Progenitor cell of endocrine pancreas (in vitro differentiated cells): Measurements from ENCODE around the gene PHYHIPL. TPM values are rescaled to one million over a fixed set of nuclear protein-coding genes. Genes with fewer than 3 reads are reported as not detected.
"Not testable (repeated sequence)": the region's sequence is repeated elsewhere in the genome, so short reads cannot be mapped to it uniquely, and the experiment has no call there.

Source experiments
- DNase-seq: peaks from one replicate; pipeline ENCODE4 v3.0.0; 2021; ENCODE audit warnings: low spot score; ENCODE audit not compliant: unreplicated experiment
- H3K27ac Mint-ChIP-seq: 2 replicates; pipeline ENCODE4 v1.8.0; 2021; ENCODE audit warnings: mild to moderate bottlenecking, moderate library complexity, mixed read lengths
- H3K27me3 Mint-ChIP-seq: 2 replicates; pipeline ENCODE4 v1.8.0; 2021; ENCODE audit warnings: mixed read lengths
- H3K36me3 Mint-ChIP-seq: 2 replicates; pipeline ENCODE4 v1.8.0; 2022; ENCODE audit warnings: mixed read lengths; ENCODE audit not compliant: insufficient read depth
- H3K4me1 Mint-ChIP-seq: 2 replicates; pipeline ENCODE4 v1.8.0; 2021; ENCODE audit warnings: low read depth, mixed read lengths
- H3K4me3 Mint-ChIP-seq: 2 replicates; pipeline ENCODE4 v1.8.0; 2021; ENCODE audit warnings: low read depth, mild to moderate bottlenecking, moderate library complexity, mixed read lengths
- H3K9me3 Mint-ChIP-seq: 2 replicates; pipeline ENCODE4 v1.8.0; 2021; ENCODE audit warnings: low read depth, mixed read lengths
- total RNA-seq: library from RNA; stranded (reverse); gene quantifications from 2 replicates; pipeline ENCODE4 v1.2.1, GENCODE V29; 2021
- TF ChIP-seq, protein P1 (sequence below): fragments of 200-600 bp; sonication (generic); IDR thresholded peaks from one replicate; pipeline ENCODE4 v1.5.0; 2021; ENCODE audit warnings: antibody characterized with exemption, mild to moderate bottlenecking; ENCODE audit not compliant: unreplicated experiment

PHYHIPL gene
- total RNA-seq, 1 donor from 2014 or later: 1.3 TPM

DNA sequence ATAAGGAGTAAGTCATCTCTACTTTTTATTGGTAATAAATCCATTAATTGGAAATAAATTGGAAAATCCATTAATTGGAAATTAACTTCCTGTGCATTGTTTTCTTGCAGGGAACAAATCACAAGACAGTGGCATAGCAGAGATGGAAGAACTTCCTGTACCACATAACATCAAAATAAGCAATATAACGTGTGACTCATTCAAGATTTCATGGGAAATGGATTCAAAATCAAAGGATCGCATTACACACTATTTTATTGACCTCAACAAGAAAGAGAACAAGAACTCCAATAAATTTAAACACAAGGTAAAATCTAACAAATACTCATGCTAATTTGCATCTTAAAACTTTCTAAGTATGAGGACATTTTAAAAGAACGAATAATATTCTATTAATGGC, 57.8 kb downstream of the PHYHIPL start:
- no peak overlapping the region for H3K4me3 Mint-ChIP-seq
- TF ChIP-seq, protein P1, sequence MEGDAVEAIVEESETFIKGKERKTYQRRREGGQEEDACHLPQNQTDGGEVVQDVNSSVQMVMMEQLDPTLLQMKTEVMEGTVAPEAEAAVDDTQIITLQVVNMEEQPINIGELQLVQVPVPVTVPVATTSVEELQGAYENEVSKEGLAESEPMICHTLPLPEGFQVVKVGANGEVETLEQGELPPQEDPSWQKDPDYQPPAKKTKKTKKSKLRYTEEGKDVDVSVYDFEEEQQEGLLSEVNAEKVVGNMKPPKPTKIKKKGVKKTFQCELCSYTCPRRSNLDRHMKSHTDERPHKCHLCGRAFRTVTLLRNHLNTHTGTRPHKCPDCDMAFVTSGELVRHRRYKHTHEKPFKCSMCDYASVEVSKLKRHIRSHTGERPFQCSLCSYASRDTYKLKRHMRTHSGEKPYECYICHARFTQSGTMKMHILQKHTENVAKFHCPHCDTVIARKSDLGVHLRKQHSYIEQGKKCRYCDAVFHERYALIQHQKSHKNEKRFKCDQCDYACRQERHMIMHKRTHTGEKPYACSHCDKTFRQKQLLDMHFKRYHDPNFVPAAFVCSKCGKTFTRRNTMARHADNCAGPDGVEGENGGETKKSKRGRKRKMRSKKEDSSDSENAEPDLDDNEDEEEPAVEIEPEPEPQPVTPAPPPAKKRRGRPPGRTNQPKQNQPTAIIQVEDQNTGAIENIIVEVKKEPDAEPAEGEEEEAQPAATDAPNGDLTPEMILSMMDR: no peak
- peaks cover 2% of the 10 kb centered on the region for H3K4me1 Mint-ChIP-seq

DNA sequence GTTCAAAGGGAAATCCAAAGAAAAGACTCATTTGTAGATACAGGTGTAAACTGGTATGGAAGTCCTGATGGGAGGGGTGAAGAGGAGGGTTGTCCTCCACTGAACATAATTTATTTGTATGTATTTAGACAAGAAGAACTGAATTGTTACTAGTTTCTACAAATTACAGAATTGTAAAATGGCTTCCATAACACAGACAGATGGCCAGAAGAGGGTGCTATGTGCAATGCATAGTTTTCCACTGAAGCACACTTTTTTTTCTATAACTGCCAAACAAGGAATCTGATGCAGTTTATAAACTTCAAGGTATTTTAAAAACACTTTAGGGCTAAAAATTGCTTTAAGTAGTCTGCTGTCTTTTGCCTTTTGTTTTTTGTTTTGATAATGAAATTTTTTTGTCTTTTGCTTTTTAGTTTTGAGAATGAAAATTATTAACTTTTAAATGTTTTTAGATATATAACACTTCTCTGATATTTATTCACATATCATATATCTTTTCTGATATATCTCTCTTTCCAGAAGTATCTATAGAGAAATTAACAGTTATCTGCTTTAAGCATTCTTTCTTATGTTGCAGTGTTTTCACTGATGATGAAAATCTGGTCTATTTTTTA, 58.5 kb downstream of the PHYHIPL start:
- Mint-ChIP-seq H3K27ac (no peak overlapping the region), H3K4me3 (no peak overlapping the region), H3K4me1 (peaks cover 2% of the 10 kb centered on the region), H3K36me3 (peaks cover 4% of the 10 kb centered on the region), H3K9me3 (peaks cover 5% of the 10 kb centered on the region), H3K27me3 (no peaks in the 10 kb centered on the region)
- no peak for DNase-seq
- TF ChIP-seq, protein P1: peak; percentile 73

More for the DNA sequence above, 57.8 kb downstream of the PHYHIPL start:
- Mint-ChIP-seq H3K9me3 (peaks cover 5% of the 10 kb centered on the region), H3K27me3 (no peaks in the 10 kb centered on the region), H3K27ac (no peak overlapping the region), H3K36me3 (peaks cover 4% of the 10 kb centered on the region)
- no peak for DNase-seq

DNA sequence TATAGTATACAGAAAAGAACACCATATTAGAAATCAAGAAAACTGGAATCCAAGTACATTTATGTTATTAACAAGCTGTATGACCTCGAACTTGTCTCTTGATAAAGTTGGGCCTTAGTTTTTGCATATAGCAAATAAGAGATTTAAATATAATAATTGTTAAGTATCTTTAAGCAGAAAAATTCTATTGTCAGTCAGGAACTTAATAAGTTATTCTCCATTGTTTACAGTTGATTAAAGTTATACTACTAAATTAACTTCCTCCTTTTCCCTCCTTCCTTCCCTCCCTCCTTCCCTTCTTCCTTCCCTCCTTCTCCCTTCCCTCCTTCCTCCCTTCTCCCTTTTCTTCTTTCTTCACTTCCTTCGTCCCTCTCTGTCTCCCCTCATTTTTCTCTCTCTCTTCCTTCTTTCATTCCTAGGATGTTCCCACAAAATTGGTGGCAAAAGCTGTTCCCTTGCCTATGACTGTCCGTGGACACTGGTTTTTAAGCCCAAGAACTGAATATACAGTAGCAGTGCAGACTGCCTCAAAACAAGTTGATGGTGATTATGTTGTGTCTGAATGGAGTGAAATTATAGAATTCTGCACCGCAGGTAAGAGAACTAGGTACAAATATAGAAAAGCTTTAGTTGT, 59.7 kb downstream of the PHYHIPL start:
- H3K9me3 Mint-ChIP-seq: peaks cover 5% of the 10 kb centered on the region
- TF ChIP-seq, protein P1: no peak
- no peaks in the 10 kb centered on the region for H3K27me3 Mint-ChIP-seq
- H3K36me3 Mint-ChIP-seq: peaks cover 4% of the 10 kb centered on the region
- no peak overlapping the region for H3K27ac Mint-ChIP-seq
- H3K4me3 Mint-ChIP-seq: no peak overlapping the region
- H3K4me1 Mint-ChIP-seq: peaks cover 2% of the 10 kb centered on the region
- DNase-seq: no peak

DNA sequence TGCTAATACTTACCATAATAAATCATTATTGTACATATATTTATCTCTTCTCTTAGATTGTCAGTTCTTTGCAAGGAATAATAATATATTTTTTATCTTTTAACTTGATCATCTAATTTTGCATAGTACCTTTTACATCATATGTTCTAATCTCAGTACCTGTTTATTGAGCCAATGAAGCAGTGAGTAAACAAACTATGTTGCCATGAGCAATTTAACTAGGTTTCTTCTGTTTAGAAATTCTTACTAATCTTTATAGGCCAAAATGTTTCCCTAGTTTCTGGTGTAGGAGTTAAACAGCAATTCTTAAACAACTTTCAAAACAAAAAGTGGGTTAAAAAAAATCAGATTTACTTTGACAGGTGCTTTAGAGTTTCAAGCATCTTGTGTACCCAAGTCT, 61.3 kb downstream of the PHYHIPL start:
- Mint-ChIP-seq H3K36me3 (peaks cover 4% of the 10 kb centered on the region), H3K4me1 (peaks cover 2% of the 10 kb centered on the region), H3K27me3 (no peaks in the 10 kb centered on the region), H3K27ac (no peak overlapping the region), H3K9me3 (peaks cover 5% of the 10 kb centered on the region), H3K4me3 (no peak overlapping the region)
- DNase-seq: no peak
- TF ChIP-seq, protein P1: no peak

DNA sequence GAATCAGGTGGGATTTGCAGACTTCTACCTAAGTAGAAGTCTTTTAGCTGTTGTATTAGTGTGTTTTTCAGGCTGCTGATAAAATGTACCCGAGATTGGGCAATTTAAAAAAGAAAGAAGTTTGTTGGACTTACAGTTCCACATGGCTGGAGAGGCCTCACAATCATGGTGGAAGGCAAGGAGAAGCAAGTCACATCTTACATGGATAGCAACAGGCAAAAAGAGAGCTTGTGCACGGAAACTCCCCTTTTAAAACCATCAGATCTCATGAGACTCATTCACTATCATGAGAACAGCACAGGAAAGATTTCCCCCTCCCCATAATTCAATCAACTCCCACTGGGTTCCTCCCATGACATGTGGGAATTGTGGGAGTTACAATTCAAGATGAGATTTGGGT, 62.7 kb downstream of the PHYHIPL start:
- DNase-seq, H3K27me3 Mint-ChIP-seq, H3K36me3 Mint-ChIP-seq, H3K27ac Mint-ChIP-seq, H3K4me3 Mint-ChIP-seq, H3K4me1 Mint-ChIP-seq, H3K9me3 Mint-ChIP-seq: not testable (repeated sequence)
